BJ (cell line): ENCODE measurements around the gene ACTMAP. TPM values are rescaled to one million over a fixed set of nuclear protein-coding genes. Genes with fewer than 3 reads are reported as not detected.
"Not testable (repeated sequence)": the region's sequence is repeated elsewhere in the genome, so short reads cannot be mapped to it uniquely, and the experiment has no call there.

Experiments used
- CTCF ChIA-PET: fragments of 350-600 bp; formaldehyde crosslinking; extraction: SDS; loops from one replicate; lab custom pipeline; 2021; ENCODE audit warnings: antibody characterized with exemption, inconsistent platforms; lab: Yijun Ruan, JAX
- POLR2A ChIA-PET: fragments of 300-600 bp; sonication (Branson Sonifier 250); formaldehyde crosslinking; extraction: SDS; loops from one replicate; lab custom pipeline; 2021; ENCODE audit warnings: antibody characterized with exemption; lab: Charles Lee
- DNase-seq: peaks from one replicate; pipeline ENCODE4 v3.0.0-alpha.2; 2011; ENCODE audit warnings: low read depth
- H3K27me3 ChIP-seq: 2 replicates; pipeline ENCODE4 v1.6.0; 2011; ENCODE audit warnings: low read length; ENCODE audit not compliant: control insufficient read depth, insufficient read depth
- H3K36me3 ChIP-seq: 2 replicates; pipeline ENCODE4 v1.5.1; 2011; ENCODE audit warnings: low read length; ENCODE audit not compliant: control insufficient read depth, insufficient read depth
- H3K4me3 ChIP-seq: 2 replicates; pipeline ENCODE4 v1.5.1; 2011; ENCODE audit warnings: low read depth, mild to moderate bottlenecking, control low read depth, low read length
- CTCF ChIP-seq: IDR thresholded peaks from 2 replicates; pipeline ENCODE4 v1.5.1; 2011; ENCODE audit warnings: low read depth, mild to moderate bottlenecking, control low read depth, inconsistent platforms, low read length, moderate library complexity; ENCODE audit not compliant: insufficient read depth
- polyA plus RNA-seq: library from polyadenylated mRNA; depleted of rRNA; stranded (reverse); fragments of >200 nt; gene quantifications from 2 replicates; pipeline ENCODE4 v1.2.3, GENCODE V29; 2011

ACTMAP gene
- polyA plus RNA-seq, 1 experiment, result 5.5 TPM

GRCh38 chr19:40735013-40735771 is 15.1 kb downstream of the ACTMAP start:
- H3K4me3 ChIP-seq, result no peak overlapping the region
- POLR2A ChIA-PET, result no interaction called here
- TF ChIP-seq CTCF, result no peak
- no peak for DNase-seq
- CTCF ChIA-PET, result interaction anchor here (1.2 kb wide), 1 partner anchor 72 kb away, joined by 3 read pairs; no protein-coding TSS in a partner anchor
- no peaks in the 10 kb centered on the region for H3K27me3 ChIP-seq
- H3K36me3 ChIP-seq, result peaks cover 41% of the 10 kb centered on the region

GRCh38 chr19:40733149-40733548 is 17.1 kb downstream of the ACTMAP start:
- POLR2A ChIA-PET, result no interaction called here
- no peak for TF ChIP-seq CTCF
- CTCF ChIA-PET, result interaction anchor here (2.4 kb wide), 1 partner anchor 11 kb away, joined by 7 read pairs; no protein-coding TSS in a partner anchor
- no peak for DNase-seq
- Histone ChIP-seq H3K4me3 (no peak overlapping the region), H3K27me3 (no peaks in the 10 kb centered on the region), H3K36me3 (peaks cover 39% of the 10 kb centered on the region)

- H3K4me3 ChIP-seq, POLR2A ChIA-PET, H3K27me3 ChIP-seq, DNase-seq: not testable (repeated sequence)
- H3K36me3 ChIP-seq, result peaks cover 41% of the 10 kb centered on the region
- CTCF ChIA-PET, result interaction anchor here (2.4 kb wide), 1 partner anchor 12 kb away, joined by 7 read pairs; no protein-coding TSS in a partner anchor
Observed at GRCh38 chr19:40732304-40732703, 18.0 kb downstream of the ACTMAP start.

- H3K27me3 ChIP-seq, H3K4me3 ChIP-seq, DNase-seq, POLR2A ChIA-PET: not testable (repeated sequence)
- CTCF ChIA-PET, result interaction anchor here (0.9 to 1.8 kb wide), 3 partner anchors 13 to 95 kb away, joined by 3 to 4 read pairs (median 4); no protein-coding TSS in a partner anchor
- peaks cover 33% of the 10 kb centered on the region for H3K36me3 ChIP-seq
Observed at GRCh38 chr19:40730065-40730464, 20.2 kb downstream of the ACTMAP start.

GRCh38 chr19:40726279-40726678 is 24.0 kb downstream of the ACTMAP start:
- H3K27me3 ChIP-seq, result no peaks in the 10 kb centered on the region
- POLR2A ChIA-PET, result no interaction called here
- H3K36me3 ChIP-seq, result peaks cover 29% of the 10 kb centered on the region
- H3K4me3 ChIP-seq, result no peak overlapping the region
- CTCF ChIA-PET, result interaction anchor here (1.2 kb wide), 1 partner anchor 21 kb away, joined by 3 read pairs; no protein-coding TSS in a partner anchor
- DNase-seq, result no peak
- no peak for TF ChIP-seq CTCF

GRCh38 chr19:40724855-40725254 is 25.4 kb downstream of the ACTMAP start:
- DNase-seq, result no peak
- POLR2A ChIA-PET, result interaction anchor here (0.6 kb wide), 1 partner anchor 16 kb away, joined by 3 read pairs; no protein-coding TSS in a partner anchor
- CTCF ChIA-PET, result no interaction called here
- Histone ChIP-seq H3K27me3 (no peaks in the 10 kb centered on the region), H3K4me3 (no peak overlapping the region), H3K36me3 (peaks cover 22% of the 10 kb centered on the region)
- no peak for TF ChIP-seq CTCF
